Mucosa of rectum (tissue), 2 donors: Measurements from ENCODE around the gene ERRFI1.

ENCODE experiments used
- H3K27ac ChIP-seq, 2 donors: one replicate each; pipeline ENCODE4 v1.7.0; 2013; ENCODE audit warnings: inconsistent platforms in 2 of 2, low read depth in 2 of 2, low read length in 2 of 2
- H3K27me3 ChIP-seq, 2 donors: one replicate each; pipeline ENCODE4 v1.7.0; 2013; ENCODE audit warnings: low read length in 2 of 2; ENCODE audit not compliant: control insufficient read depth in 2 of 2, insufficient read depth in 2 of 2
- H3K36me3 ChIP-seq, 2 donors: one replicate each; pipeline ENCODE4 v1.7.0; 2013; ENCODE audit warnings: low read length in 2 of 2; ENCODE audit not compliant: control insufficient read depth in 2 of 2, insufficient read depth in 2 of 2
- H3K4me1 ChIP-seq, 2 donors: one replicate each; pipeline ENCODE4 v1.7.0; 2013; ENCODE audit warnings: low read length in 2 of 2, mild to moderate bottlenecking in 1 of 2; ENCODE audit not compliant: control insufficient read depth in 2 of 2, insufficient read depth in 2 of 2
- H3K4me3 ChIP-seq, 2 donors: one replicate each; pipeline ENCODE4 v1.7.0; 2013; ENCODE audit warnings: low read length in 2 of 2
- H3K9ac ChIP-seq, 2 donors: one replicate each; pipeline ENCODE4 v1.7.0; 2013; ENCODE audit warnings: low read length in 2 of 2, low read depth in 1 of 2, mild to moderate bottlenecking in 1 of 2
- H3K9me3 ChIP-seq, 2 donors: one replicate each; pipeline ENCODE4 v1.7.0; 2013; ENCODE audit warnings: low read length in 2 of 2; ENCODE audit not compliant: control insufficient read depth in 2 of 2
- donor health status: healthy.
- donor health status: Normal muscosa, but diverticular disease.

Gene ERRFI1

GRCh38 chr1:8019229-8019620 is 6.9 kb downstream of the ERRFI1 start:
- peaks cover 19 to 43% of the 10 kb centered on the region in 2 donors for H3K4me1 ChIP-seq
- no peak overlapping the region for H3K9ac ChIP-seq
- peaks cover 7 to 8% of the 10 kb centered on the region in 2 donors for H3K36me3 ChIP-seq
- no peaks in the 10 kb centered on the region for H3K9me3 ChIP-seq
- no peaks in the 10 kb centered on the region for H3K27me3 ChIP-seq
- no peak overlapping the region for H3K4me3 ChIP-seq
- H3K27ac ChIP-seq: no peak overlapping the region

- Histone ChIP-seq H3K27me3 (no peaks in the 10 kb centered on the region), H3K9me3 (no peaks in the 10 kb centered on the region), H3K27ac (no peak overlapping the region), H3K36me3 (peaks cover 12% of the 10 kb centered on the region in 2 donors), H3K9ac (no peak overlapping the region), H3K4me1 (peaks cover 19 to 39% of the 10 kb centered on the region in 2 donors), H3K4me3 (no peak overlapping the region)
Observed at GRCh38 chr1:8018492-8019228, 7.4 kb downstream of the ERRFI1 start.

GRCh38 chr1:8017495-8018197 is 8.5 kb downstream of the ERRFI1 start:
- Histone ChIP-seq H3K27ac (no peak overlapping the region), H3K9ac (no peak overlapping the region), H3K4me1 (peaks cover 19 to 29% of the 10 kb centered on the region in 2 donors), H3K27me3 (no peaks in the 10 kb centered on the region), H3K9me3 (no peaks in the 10 kb centered on the region), H3K4me3 (no peak overlapping the region), H3K36me3 (peaks cover 19 to 21% of the 10 kb centered on the region in 2 donors)

DNA sequence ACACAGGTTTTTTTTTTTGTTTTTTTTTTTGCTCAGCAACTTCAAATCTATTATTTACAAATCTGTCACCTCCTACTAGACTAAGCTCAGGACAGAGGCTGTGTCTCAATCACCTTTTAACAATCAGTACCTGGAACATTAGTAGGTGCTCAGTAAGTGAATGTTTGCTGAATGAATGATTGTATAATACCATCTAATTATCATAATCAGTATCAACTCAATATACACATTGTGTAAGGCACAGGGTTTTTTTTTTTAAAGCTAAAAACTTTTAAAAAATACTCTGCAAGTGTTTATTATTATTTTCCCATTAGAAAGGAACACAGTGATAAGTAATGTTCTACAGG is 9.2 kb downstream of the ERRFI1 start:
- Histone ChIP-seq H3K4me3 (no peak overlapping the region), H3K36me3 (peaks cover 24 to 25% of the 10 kb centered on the region in 2 donors), H3K27ac (no peak overlapping the region), H3K27me3 (no peaks in the 10 kb centered on the region), H3K4me1 (peaks cover 19 to 29% of the 10 kb centered on the region in 2 donors), H3K9ac (no peak overlapping the region), H3K9me3 (no peaks in the 10 kb centered on the region)

DNA sequence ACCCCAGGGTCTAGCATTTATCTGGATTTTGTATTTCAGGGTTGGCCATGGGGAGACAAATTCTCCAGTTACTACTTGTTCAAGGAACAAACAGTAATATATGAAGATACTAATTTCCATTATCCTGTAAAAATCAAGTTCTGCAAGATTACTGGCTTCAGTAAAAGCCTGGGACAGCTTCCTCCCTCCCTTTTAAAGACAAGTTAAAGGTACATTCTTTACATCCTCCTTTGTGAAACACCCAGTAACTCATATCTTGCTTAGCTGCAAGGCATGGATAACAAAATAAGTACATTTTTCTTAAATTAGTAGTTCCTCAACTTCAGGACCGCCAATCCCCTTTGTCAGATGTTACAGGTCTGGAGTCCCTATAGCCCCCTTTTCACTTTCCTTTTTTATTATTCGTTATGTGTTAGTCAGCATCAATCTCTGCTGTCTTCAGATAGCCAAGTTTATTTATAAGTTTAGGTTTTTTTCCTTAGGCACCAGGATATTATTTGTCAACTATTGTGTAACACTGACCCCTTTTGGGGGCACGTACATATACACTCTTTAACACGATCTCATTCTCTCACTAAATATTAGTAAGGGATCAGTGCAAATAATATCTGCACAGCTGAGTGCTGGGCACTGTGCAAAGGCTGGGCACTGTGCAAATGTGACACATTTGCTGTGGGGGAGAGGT is 9.8 kb downstream of the ERRFI1 start:
- Histone ChIP-seq H3K36me3 (peaks cover 24 to 28% of the 10 kb centered on the region in 2 donors), H3K9me3 (no peaks in the 10 kb centered on the region), H3K27me3 (no peaks in the 10 kb centered on the region), H3K4me1 (peaks cover 19 to 29% of the 10 kb centered on the region in 2 donors), H3K9ac (no peak overlapping the region), H3K27ac (peak overlapping the region in 1 of 2 donors; percentile 23), H3K4me3 (no peak overlapping the region)

- Histone ChIP-seq H3K4me3 (no peak overlapping the region), H3K9me3 (no peaks in the 10 kb centered on the region), H3K4me1 (peaks cover 19 to 29% of the 10 kb centered on the region in 2 donors), H3K27me3 (no peaks in the 10 kb centered on the region), H3K27ac (peak overlapping the region; percentile 54 to 66), H3K9ac (no peak overlapping the region), H3K36me3 (peaks cover 24 to 32% of the 10 kb centered on the region in 2 donors)
Observed at GRCh38 chr1:8015809-8016165, 10.3 kb downstream of the ERRFI1 start.

GRCh38 chr1:8015036-8015808 is 10.9 kb downstream of the ERRFI1 start:
- peak overlapping the region in 1 of 2 donors; percentile 41 for H3K9ac ChIP-seq
- H3K36me3 ChIP-seq: peaks cover 25 to 32% of the 10 kb centered on the region in 2 donors
- no peaks in the 10 kb centered on the region for H3K27me3 ChIP-seq
- peaks cover 19 to 29% of the 10 kb centered on the region in 2 donors for H3K4me1 ChIP-seq
- peak overlapping the region in 1 of 2 donors; percentile 10 for H3K4me3 ChIP-seq
- H3K9me3 ChIP-seq: no peaks in the 10 kb centered on the region
- peak overlapping the region; percentile 54 to 66 for H3K27ac ChIP-seq

DNA sequence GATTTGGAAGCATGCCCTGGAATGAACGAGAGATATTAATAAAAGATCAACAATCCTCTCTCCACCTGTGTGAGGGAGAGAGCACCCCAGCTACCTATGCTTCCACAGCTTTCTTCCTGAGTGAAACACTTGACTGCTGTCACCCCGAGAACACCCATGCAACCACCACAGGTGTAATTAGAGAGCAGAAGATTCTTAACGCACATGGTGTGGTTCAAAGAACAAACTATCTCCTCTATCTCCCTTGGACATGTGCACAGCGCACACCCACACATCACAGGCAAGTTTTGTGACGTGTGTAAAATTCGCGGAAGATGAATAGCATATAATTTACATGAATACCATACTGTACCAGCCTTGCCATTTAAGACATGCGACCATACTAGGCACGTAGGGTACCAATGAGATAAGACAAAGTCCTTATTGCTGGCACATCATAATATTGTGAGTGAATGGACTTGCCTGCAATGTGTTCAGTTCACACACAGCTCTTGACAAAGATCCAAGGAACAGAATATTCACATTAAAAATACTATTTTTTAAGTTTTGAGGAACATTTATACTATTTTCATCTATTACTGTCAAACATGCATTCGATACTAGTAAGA is 11.6 kb downstream of the ERRFI1 start:
- Histone ChIP-seq H3K4me1 (peaks cover 15 to 29% of the 10 kb centered on the region in 2 donors), H3K4me3 (no peak overlapping the region), H3K9me3 (no peaks in the 10 kb centered on the region), H3K9ac (no peak overlapping the region), H3K36me3 (peaks cover 28 to 32% of the 10 kb centered on the region in 2 donors), H3K27ac (no peak overlapping the region), H3K27me3 (no peaks in the 10 kb centered on the region)

DNA sequence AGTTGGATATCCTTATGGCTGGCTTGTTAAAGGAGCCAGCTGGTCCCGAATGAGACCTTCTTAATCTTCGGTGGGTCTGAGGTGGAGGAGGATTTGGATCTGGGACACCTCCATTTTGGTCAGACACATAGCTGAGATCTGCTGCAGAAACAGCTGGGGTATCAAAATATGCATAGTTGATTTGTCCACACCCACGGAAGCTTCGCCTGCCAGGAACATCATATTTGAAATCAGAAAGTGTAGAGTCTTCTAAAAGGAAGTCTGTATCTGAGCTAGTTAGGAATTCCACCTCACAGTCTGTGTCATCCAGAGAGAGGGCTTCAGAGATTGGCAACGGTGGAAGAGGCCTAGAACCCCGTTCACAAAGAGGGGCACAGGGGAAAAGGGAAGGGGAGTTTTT is 12.3 kb downstream of the ERRFI1 start:
- H3K4me3 ChIP-seq: no peak overlapping the region
- H3K9ac ChIP-seq: no peak overlapping the region
- no peaks in the 10 kb centered on the region for H3K27me3 ChIP-seq
- H3K36me3 ChIP-seq: peaks cover 28 to 32% of the 10 kb centered on the region in 2 donors
- peaks cover 15 to 28% of the 10 kb centered on the region in 2 donors for H3K4me1 ChIP-seq
- H3K9me3 ChIP-seq: no peaks in the 10 kb centered on the region
- H3K27ac ChIP-seq: no peak overlapping the region
